GM12878 (cell line): ENCODE measurements around the gene WIPF1.

Experiments used
- BCL11A ChIP-seq: IDR thresholded peaks from 2 replicates; pipeline ENCODE4 v1.6.1; 2011; ENCODE audit warnings: low read depth, low read length
- CTCF ChIP-seq, 3 experiments: IDR thresholded peaks in 2 of 3; conservative IDR thresholded peaks in 1 of 3; 2 replicates each; pipeline ENCODE4 v1.5.1; 2011; ENCODE audit warnings: low read depth in 3 of 3, low read length in 3 of 3, mild to moderate bottlenecking in 3 of 3, control low read depth in 2 of 3, moderate library complexity in 2 of 3, inconsistent platforms in 1 of 3, mixed read lengths in 1 of 3; ENCODE audit not compliant: control insufficient read depth in 2 of 3, insufficient read depth in 1 of 3; ENCODE audit errors: extremely low read depth in 1 of 3
- EGR1 ChIP-seq, 2 experiments: IDR thresholded peaks; 1 replicate in 1 of 2; 2 replicates in 1 of 2; pipeline ENCODE4 v1.6.1; 2011 to 2012; ENCODE audit warnings: low read depth in 2 of 2, low read length in 2 of 2, borderline replicate concordance in 1 of 2, mild to moderate bottlenecking in 1 of 2, moderate library complexity in 1 of 2
- HCFC1 ChIP-seq: fragments of 150-350 bp; IDR thresholded peaks from 2 replicates; pipeline ENCODE4 v1.6.1; 2014; ENCODE audit warnings: low read length
- KDM1A ChIP-seq: fragments of 200-600 bp; sonication (generic); IDR thresholded peaks from 2 replicates; pipeline ENCODE4 v1.6.1; 2016; ENCODE audit warnings: borderline replicate concordance
- POLR2A ChIP-seq: IDR thresholded peaks from 2 replicates; pipeline ENCODE4 v1.6.1; 2011; ENCODE audit warnings: low read depth, mild to moderate bottlenecking, low read length
- POLR2AphosphoS5 ChIP-seq: IDR thresholded peaks from 2 replicates; pipeline ENCODE4 v1.6.1; 2011; ENCODE audit warnings: mild to moderate bottlenecking, low read length, inconsistent platforms
- POU2F2 ChIP-seq: IDR thresholded peaks from 3 replicates; pipeline ENCODE4 v1.6.1; 2011; ENCODE audit warnings: low read depth, mild to moderate bottlenecking, low read length, borderline replicate concordance
- SIX5 ChIP-seq: IDR thresholded peaks from 2 replicates; pipeline ENCODE4 v1.6.1; 2011; ENCODE audit warnings: mild to moderate bottlenecking, low read depth, low read length, moderate library complexity; ENCODE audit not compliant: severe bottlenecking

- TF ChIP-seq POLR2A: no peak
- no peak for TF ChIP-seq KDM1A
- TF ChIP-seq EGR1 (IDR thresholded peaks at IDR 0.05; ENCODE audit: borderline replicate concordance in 1 of 2, low read depth in 2 of 2, low read length in 2 of 2): no peak
- no peak for TF ChIP-seq POLR2AphosphoS5
- no peak for TF ChIP-seq CTCF (IDR thresholded peaks at IDR 0.05 in 2 of 3, conservative IDR thresholded peaks at IDR 0.05 in 1 of 3; ENCODE audit: control insufficient read depth in 2 of 3, extremely low read depth in 1 of 3, insufficient read depth in 1 of 3, low read depth in 3 of 3, low read length in 3 of 3)
- TF ChIP-seq HCFC1: no peak
- no peak for TF ChIP-seq SIX5
- TF ChIP-seq POU2F2: no peak
- TF ChIP-seq BCL11A: no peak
Measured at GRCh38 chr2:174602745-174603144, 5.1 kb upstream of the WIPF1 start.
